Measurements from ENCODE around the gene ITPKA. TPM values are rescaled to one million over a fixed set of nuclear protein-coding genes. Genes with fewer than 3 reads are reported as not detected.

ITPKA gene
- total and polyA plus RNA-seq, 2 of the 13 experiments (the other 11 are each of a cell fraction or from before 2014, with no cell fraction given): 13.2 to 41.3 TPM

GRCh38 chr15:41493902-41494189 lies 172 bp downstream of the ITPKA start (continued):
- TF ChIP-seq ZNF276 (CRISPR knock-in tag; IDR thresholded peaks at IDR 0.05; ENCODE audit: low read depth): no peak
- 0 out of 2 replicates have a peak, but pooled peaks have one; percentile 17 for TF ChIP-seq ZNF776 (CRISPR knock-in tag; IDR thresholded peaks at IDR 0.05)
- no peak for TF ChIP-seq ZNF235 (CRISPR knock-in tag; IDR thresholded peaks at IDR 0.05; ENCODE audit: borderline replicate concordance)
- TF ChIP-seq IRX3 (CRISPR knock-in tag; IDR thresholded peaks at IDR 0.05; ENCODE audit: borderline replicate concordance, low read depth): no peak
- TF ChIP-seq TP53 (CRISPR knock-in tag; conservative IDR thresholded peaks at IDR 0.05): no peak
- no peak for TF ChIP-seq CEBPG (CRISPR knock-in tag; IDR thresholded peaks at IDR 0.05)
- TF ChIP-seq ZSCAN25 (CRISPR knock-in tag; IDR thresholded peaks at IDR 0.05): no peak
- no peak for TF ChIP-seq ZNF790 (CRISPR knock-in tag; IDR thresholded peaks at IDR 0.05; ENCODE audit: borderline replicate concordance)
- TF ChIP-seq SIN3A (IDR thresholded peaks at IDR 0.05; ENCODE audit: borderline replicate concordance, low read depth, low read length): 0 out of 2 replicates have a peak, but pooled peaks have one; percentile 3

GRCh38 chr15:41494190-41494921 lies 682 bp downstream of the ITPKA start:
- FAIRE-seq (peak; percentile 15), ATAC-seq (peak; percentile 30), DNase-seq (ENCODE audit: low spot score) (peak; percentile 73)
- no TSS peak for BruUV-seq (replicated peaks)
- intact Hi-C loops (cut with micrococcal nuclease; ENCODE audit: unreplicated experiment): loop anchor here (5.0 kb wide), 1 partner anchor 212 kb away; no protein-coding TSS in a partner anchor
- Histone ChIP-seq H3K4me2 (ENCODE audit: low read depth, low read length) (peak overlapping the region; percentile 94), H3K9ac (ENCODE audit: insufficient read depth, low read depth, low read length) (peak overlapping the region; percentile 86), H3K27me3 (ENCODE audit: control insufficient read depth in 1 of 2, insufficient read depth in 2 of 2, low read length in 2 of 2) (no peaks in the 10 kb centered on the region), H3K79me2 (ENCODE audit: insufficient read depth, low read length) (peaks cover 48% of the 10 kb centered on the region), H3K27ac (ENCODE audit: extremely low read length, insufficient read depth, low read length) (peak overlapping the region; percentile 97), H3K4me3 (replicated peaks in 1 of 3; ENCODE audit: insufficient read depth in 1 of 3, low read depth in 2 of 3, low read length in 3 of 3) (peak overlapping the region; percentile 78 to 85 (median 83)), H3K4me1 (ENCODE audit: insufficient read depth, low read length) (peaks cover 31% of the 10 kb centered on the region), H3K9me3 (ENCODE audit: low read length) (no peaks in the 10 kb centered on the region), H2AFZ (ENCODE audit: low read length) (no peak overlapping the region), H4K20me1 (ENCODE audit: insufficient read depth, low read length) (no peaks in the 10 kb centered on the region), H3K36me3 (replicated peaks in 1 of 2; ENCODE audit: control insufficient read depth in 1 of 2, insufficient read depth in 2 of 2, low read length in 2 of 2) (peaks cover 0 to under 1% of the 10 kb centered on the region in 2 experiments; a peak in 2 of 5 replicates)
- in situ Hi-C loops (cut with HindIII; ENCODE audit: extremely low pct_ligation_motif_present, low pct_unique_long_range_greater_than_20kb): no loop called here
- ChIA-PET CTCF (ENCODE audit: low intra/inter-chr PET ratio, low total read pairs) (interaction anchor here (1.3 kb wide), 1 partner anchor 29 kb away, joined by 4 read pairs; no protein-coding TSS in a partner anchor), POLR2A (interaction anchor here (0.6 to 1.8 kb wide), 3 partner anchors 50 to 793 kb away, joined by 3 to 10 read pairs (median 3); partner anchors contain the start of gene RPAP1)
- WGBS (ENCODE audit: low lambda C conversion rate): no CpG with 5 or more reads among the region's 77 CpGs
- TF ChIP-seq HES4 (CRISPR knock-in tag; IDR thresholded peaks at IDR 0.05; ENCODE audit: borderline replicate concordance) (0 out of 2 replicates have a peak, but pooled peaks have one; percentile 18), SOX6 (IDR thresholded peaks at IDR 0.05) (no peak), SOX6 (CRISPR knock-in tag; IDR thresholded peaks at IDR 0.05) (peak; percentile 25; the same call in 1 of the 2 replicates), ZNF276 (CRISPR knock-in tag; IDR thresholded peaks at IDR 0.05; ENCODE audit: low read depth) (no peak), ADNP (CRISPR knock-in tag; IDR thresholded peaks at IDR 0.05) (no peak), ZNF775 (CRISPR knock-in tag; IDR thresholded peaks at IDR 0.05; ENCODE audit: borderline replicate concordance) (no peak), ELK4 (CRISPR knock-in tag; IDR thresholded peaks at IDR 0.05; ENCODE audit: borderline replicate concordance) (no peak)
